GM13976 (cell line): Measurements from ENCODE around the gene FKBP7.

Experiments used
- DNase-seq: peaks from one replicate; pipeline ENCODE4 v3.0.0; 2012; ENCODE audit warnings: low spot score
- CTCF ChIP-seq: IDR thresholded peaks from 2 replicates; pipeline ENCODE4 v1.5.1; 2012; ENCODE audit warnings: borderline replicate concordance, mild to moderate bottlenecking; ENCODE audit not compliant: insufficient read depth; ENCODE audit errors: extremely low read depth, missing control alignments, control extremely low read depth
- in situ Hi-C: fragments of 300-500 bp; cut with MboI; formaldehyde crosslinking; loops from one replicate; pipeline ENCODE4 v1.12.0; 2022; ENCODE audit warnings: low sequenced_read_pairs, mixed read lengths, inconsistent platforms; ENCODE audit not compliant: unreplicated experiment

Gene FKBP7

GRCh38 chr2:178506949-178507348 is 28.5 kb upstream of the FKBP7 start:
- TF ChIP-seq CTCF = no peak
- DNase-seq = no peak
- in situ Hi-C loops = no loop called here

GRCh38 chr2:178506524-178506923 is 28.1 kb upstream of the FKBP7 start:
- in situ Hi-C loops = no loop called here
- TF ChIP-seq CTCF = no peak
- DNase-seq = no peak

- no peak for DNase-seq
- no peak for TF ChIP-seq CTCF
- in situ Hi-C loops = no loop called here
Observed at GRCh38 chr2:178506101-178506500, 27.7 kb upstream of the FKBP7 start.

- no peak for TF ChIP-seq CTCF
- in situ Hi-C loops = no loop called here
- no peak for DNase-seq
Observed at GRCh38 chr2:178502751-178503150, 24.4 kb upstream of the FKBP7 start.

GRCh38 chr2:178499640-178500039 is 21.2 kb upstream of the FKBP7 start:
- in situ Hi-C loops = no loop called here
- no peak for TF ChIP-seq CTCF
- DNase-seq = no peak

- no peak for DNase-seq
- in situ Hi-C loops = no loop called here
Observed at GRCh38 chr2:178498137-178498536, 19.7 kb upstream of the FKBP7 start.

More at GRCh38 chr2:178498137-178498536, 19.7 kb upstream of the FKBP7 start:
- TF ChIP-seq CTCF = no peak
